ENCODE results near the gene TMEM94.

- TF ChIP-seq, protein P1, sequence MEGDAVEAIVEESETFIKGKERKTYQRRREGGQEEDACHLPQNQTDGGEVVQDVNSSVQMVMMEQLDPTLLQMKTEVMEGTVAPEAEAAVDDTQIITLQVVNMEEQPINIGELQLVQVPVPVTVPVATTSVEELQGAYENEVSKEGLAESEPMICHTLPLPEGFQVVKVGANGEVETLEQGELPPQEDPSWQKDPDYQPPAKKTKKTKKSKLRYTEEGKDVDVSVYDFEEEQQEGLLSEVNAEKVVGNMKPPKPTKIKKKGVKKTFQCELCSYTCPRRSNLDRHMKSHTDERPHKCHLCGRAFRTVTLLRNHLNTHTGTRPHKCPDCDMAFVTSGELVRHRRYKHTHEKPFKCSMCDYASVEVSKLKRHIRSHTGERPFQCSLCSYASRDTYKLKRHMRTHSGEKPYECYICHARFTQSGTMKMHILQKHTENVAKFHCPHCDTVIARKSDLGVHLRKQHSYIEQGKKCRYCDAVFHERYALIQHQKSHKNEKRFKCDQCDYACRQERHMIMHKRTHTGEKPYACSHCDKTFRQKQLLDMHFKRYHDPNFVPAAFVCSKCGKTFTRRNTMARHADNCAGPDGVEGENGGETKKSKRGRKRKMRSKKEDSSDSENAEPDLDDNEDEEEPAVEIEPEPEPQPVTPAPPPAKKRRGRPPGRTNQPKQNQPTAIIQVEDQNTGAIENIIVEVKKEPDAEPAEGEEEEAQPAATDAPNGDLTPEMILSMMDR (IDR thresholded peaks at IDR 0.05) = no peak
- no peak for TF ChIP-seq POLR2A (IDR thresholded peaks at IDR 0.05)
Observed at GRCh38 chr17:75498726-75499213, 42.3 kb downstream of the TMEM94 start.
